Breast epithelium (tissue), 4 donors: ENCODE results near the gene LAMA3. TPM values are rescaled to one million over a fixed set of nuclear protein-coding genes. Genes with fewer than 3 reads are reported as not detected.
A peak's percentile ranks its signal among the peaks of the same experiment; 100 is the strongest.
"Not testable (repeated sequence)": the region's sequence is repeated elsewhere in the genome, so short reads cannot be mapped to it uniquely, and the experiment has no call there.

ENCODE experiments used
- DNase-seq, 2 donors: peaks; one replicate each; pipeline ENCODE4 v3.0.0-alpha.2; 2019; ENCODE audit warnings: low spot score in 2 of 2
- H3K27ac ChIP-seq, 2 donors: fragments of 200-600 bp; sonication (generic) in 1 of 2; one replicate each; pipeline ENCODE4 v1.5.1; 2016 to 2019; ENCODE audit warnings: mild to moderate bottlenecking in 1 of 2
- H3K27me3 ChIP-seq, 2 donors: fragments of 200-600 bp; sonication (generic) in 1 of 2; one replicate each; pipeline versions ENCODE4 v1.5.1 to v1.6.0; 2017 to 2019; ENCODE audit warnings: control low read depth in 1 of 2, mild to moderate bottlenecking in 1 of 2
- H3K36me3 ChIP-seq: fragments of 200-600 bp; one replicate; pipeline ENCODE4 v1.5.1; 2019
- H3K4me1 ChIP-seq, 2 donors: fragments of 200-600 bp; sonication (generic); one replicate each; pipeline ENCODE4 v1.5.1; 2016 to 2019; ENCODE audit warnings: control low read depth in 1 of 2
- H3K4me3 ChIP-seq, 3 donors: fragments of 200-600 bp; sonication (generic); 1 replicate in 2 of 3; 2 replicates in 1 of 3; pipeline ENCODE4 v1.5.1; 2016 to 2019; ENCODE audit warnings: mild to moderate bottlenecking in 3 of 3, moderate library complexity in 2 of 3
- H3K9me3 ChIP-seq, 2 donors: fragments of 200-600 bp; sonication (generic) in 1 of 2; one replicate each; pipeline ENCODE4 v1.5.1; 2016 to 2019; ENCODE audit warnings: control low read depth in 1 of 2
- CTCF ChIP-seq, 3 donors: fragments of 450-650 bp; IDR thresholded peaks; one replicate each; pipeline ENCODE4 v1.5.1; 2016 to 2017; ENCODE audit warnings: antibody characterized with exemption in 3 of 3, mild to moderate bottlenecking in 3 of 3, moderate library complexity in 3 of 3
- POLR2A ChIP-seq: fragments of 450-650 bp; IDR thresholded peaks from one replicate; pipeline ENCODE4 v1.6.1; 2016; ENCODE audit warnings: antibody characterized with exemption, mild to moderate bottlenecking, moderate library complexity
- POLR2AphosphoS5 ChIP-seq, 3 donors: sonication (generic); formaldehyde crosslinking; IDR thresholded peaks; one replicate each; pipeline ENCODE4 v1.6.1; 2017; ENCODE audit warnings: antibody characterized with exemption in 3 of 3
- intact Hi-C: fragments of 100-400 bp; cut with DNase I; formaldehyde crosslinking; loops from one replicate; pipeline ENCODE4 v1.15.1; 2023; ENCODE audit warnings: low total_unique reads
- total RNA-seq, 3 donors: library from RNA; depleted of rRNA; stranded (reverse); fragments of >200 nt; gene quantifications; one replicate each; pipeline ENCODE4 v1.1.0, GENCODE V29; 2016

Gene LAMA3
- total RNA-seq, 3 donors from 2014 or later: 43.4 to 173 (median 127) TPM

DNA sequence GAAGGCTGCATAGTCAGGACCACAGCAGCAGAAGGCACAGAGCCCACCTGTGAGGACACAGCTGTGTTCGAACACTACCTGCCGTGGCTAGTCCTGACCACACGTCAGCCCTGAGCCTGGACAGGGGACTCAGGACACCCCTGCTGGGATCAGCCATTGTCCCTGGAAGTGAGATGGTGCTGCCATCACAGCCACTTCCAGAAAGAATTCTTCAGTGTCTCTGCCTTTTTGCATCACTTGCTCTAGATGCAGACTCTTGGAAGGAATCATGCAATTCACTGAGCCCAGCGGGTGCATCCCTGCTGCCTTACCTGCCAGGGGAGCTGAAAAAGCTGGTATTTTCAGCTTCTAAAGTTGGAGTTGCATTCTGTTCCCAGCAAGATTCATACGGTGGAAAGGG is 49.3 kb downstream of the LAMA3 start:
- Histone ChIP-seq H3K27ac (no peak overlapping the region), H3K9me3 (no peaks in the 10 kb centered on the region), H3K27me3 (no peaks in the 10 kb centered on the region), H3K4me3 (no peak overlapping the region), H3K36me3 (no peaks in the 10 kb centered on the region), H3K4me1 (no peaks in the 10 kb centered on the region)
- no peak for DNase-seq
- TF ChIP-seq POLR2A: no peak
- no peak for TF ChIP-seq POLR2AphosphoS5 (IDR thresholded peaks at IDR 0.05)
- TF ChIP-seq CTCF (IDR thresholded peaks at IDR 0.05): no peak
- intact Hi-C loops: no loop called here

- Histone ChIP-seq H3K27ac (no peak overlapping the region), H3K4me1 (no peaks in the 10 kb centered on the region), H3K36me3 (no peaks in the 10 kb centered on the region), H3K27me3 (no peaks in the 10 kb centered on the region), H3K9me3 (no peaks in the 10 kb centered on the region), H3K4me3 (no peak overlapping the region)
- DNase-seq: no peak
- TF ChIP-seq CTCF (IDR thresholded peaks at IDR 0.05): no peak
- TF ChIP-seq POLR2A: no peak
- intact Hi-C loops: no loop called here
These were observed 51.0 kb downstream of the LAMA3 start for GRCh38 chr18:23740105-23740830.

GRCh38 chr18:23741967-23742366 is 52.7 kb downstream of the LAMA3 start:
- intact Hi-C loops, H3K4me1 ChIP-seq, H3K27ac ChIP-seq: not testable (repeated sequence)

DNA sequence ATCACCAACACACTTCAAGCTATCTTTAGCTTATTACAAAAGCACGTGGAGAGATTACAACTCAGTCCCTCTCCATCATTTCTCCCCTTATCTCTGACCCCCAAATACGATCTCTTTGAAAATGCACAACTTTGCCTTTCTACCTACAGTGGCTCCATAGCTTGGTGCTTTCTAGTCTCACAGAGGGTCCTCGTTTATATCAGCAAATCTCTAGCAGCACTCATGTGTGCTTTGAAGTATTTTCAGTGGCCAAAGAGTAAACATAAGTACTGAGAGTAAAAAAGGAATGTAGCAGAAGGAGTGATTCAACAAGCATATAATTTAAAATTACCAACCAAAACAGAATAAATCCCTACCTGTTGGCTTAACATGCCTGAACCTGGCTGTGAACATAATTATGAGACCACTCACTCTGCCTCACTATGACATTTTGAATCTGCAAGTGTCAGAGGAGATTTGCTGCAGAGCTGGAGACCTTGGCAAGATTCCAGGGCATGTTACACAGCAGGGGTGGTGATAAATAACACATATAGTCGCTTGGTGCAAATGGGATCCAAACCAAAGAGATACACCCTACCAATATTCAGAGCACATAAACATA is 54.6 kb downstream of the LAMA3 start:
- intact Hi-C loops: no loop called here
- H3K27me3 ChIP-seq: no peaks in the 10 kb centered on the region
- H3K36me3 ChIP-seq: no peaks in the 10 kb centered on the region
- H3K4me3 ChIP-seq: no peak overlapping the region
- no peaks in the 10 kb centered on the region for H3K4me1 ChIP-seq
- no peak for DNase-seq
- H3K27ac ChIP-seq: peak overlapping the region in 1 of 2 donors; percentile 3
- no peak for TF ChIP-seq POLR2A
- no peak for TF ChIP-seq CTCF (IDR thresholded peaks at IDR 0.05)
- no peak for TF ChIP-seq POLR2AphosphoS5 (IDR thresholded peaks at IDR 0.05)
- H3K9me3 ChIP-seq: no peaks in the 10 kb centered on the region

More at GRCh38 chr18:23741967-23742366, 52.7 kb downstream of the LAMA3 start:
- not testable (repeated sequence) for H3K9me3 ChIP-seq, H3K36me3 ChIP-seq, DNase-seq, H3K4me3 ChIP-seq, H3K27me3 ChIP-seq

DNA sequence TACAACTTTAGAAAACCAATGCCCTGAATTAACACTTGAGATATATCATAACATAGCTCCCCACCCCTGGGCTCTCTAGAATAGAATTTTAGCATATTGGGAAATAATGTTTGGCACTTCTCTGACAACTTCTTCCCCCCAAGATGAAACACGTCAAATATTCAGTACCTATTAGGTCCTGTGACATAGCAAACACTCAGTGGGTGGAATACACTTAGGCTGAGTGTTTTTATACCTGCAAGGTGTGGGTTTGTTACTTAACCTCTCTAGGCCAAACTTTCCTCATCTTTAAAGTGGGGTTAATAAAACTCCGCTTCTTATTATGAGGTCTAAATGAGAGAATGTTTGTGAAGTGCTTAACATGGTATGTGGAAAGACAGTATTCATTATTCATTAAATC is 56.1 kb downstream of the LAMA3 start:
- Histone ChIP-seq H3K9me3 (no peaks in the 10 kb centered on the region), H3K36me3 (no peaks in the 10 kb centered on the region), H3K27ac (no peak overlapping the region), H3K27me3 (no peaks in the 10 kb centered on the region), H3K4me1 (no peaks in the 10 kb centered on the region), H3K4me3 (no peak overlapping the region)
- intact Hi-C loops: no loop called here
- no peak for DNase-seq
- TF ChIP-seq POLR2AphosphoS5 (IDR thresholded peaks at IDR 0.05) (no peak), CTCF (IDR thresholded peaks at IDR 0.05) (no peak)
